LNCaP clone FGC (cell line): ENCODE results near the gene TESK2.

Source experiments
- DNase-seq: peaks from one replicate; pipeline ENCODE4 v3.0.0-alpha.2; 2011; ENCODE audit warnings: low read depth
- H3K4me3 ChIP-seq: 2 replicates; pipeline ENCODE4 v1.5.1; 2011; ENCODE audit warnings: mild to moderate bottlenecking, low read depth, low read length, control low read depth
- TF ChIP-seq, protein P1 (sequence below): IDR thresholded peaks from 2 replicates; pipeline ENCODE4 v1.5.1; 2012; ENCODE audit warnings: mild to moderate bottlenecking; ENCODE audit not compliant: control insufficient read depth, insufficient read depth; ENCODE audit errors: extremely low read depth

TESK2 gene

DNA sequence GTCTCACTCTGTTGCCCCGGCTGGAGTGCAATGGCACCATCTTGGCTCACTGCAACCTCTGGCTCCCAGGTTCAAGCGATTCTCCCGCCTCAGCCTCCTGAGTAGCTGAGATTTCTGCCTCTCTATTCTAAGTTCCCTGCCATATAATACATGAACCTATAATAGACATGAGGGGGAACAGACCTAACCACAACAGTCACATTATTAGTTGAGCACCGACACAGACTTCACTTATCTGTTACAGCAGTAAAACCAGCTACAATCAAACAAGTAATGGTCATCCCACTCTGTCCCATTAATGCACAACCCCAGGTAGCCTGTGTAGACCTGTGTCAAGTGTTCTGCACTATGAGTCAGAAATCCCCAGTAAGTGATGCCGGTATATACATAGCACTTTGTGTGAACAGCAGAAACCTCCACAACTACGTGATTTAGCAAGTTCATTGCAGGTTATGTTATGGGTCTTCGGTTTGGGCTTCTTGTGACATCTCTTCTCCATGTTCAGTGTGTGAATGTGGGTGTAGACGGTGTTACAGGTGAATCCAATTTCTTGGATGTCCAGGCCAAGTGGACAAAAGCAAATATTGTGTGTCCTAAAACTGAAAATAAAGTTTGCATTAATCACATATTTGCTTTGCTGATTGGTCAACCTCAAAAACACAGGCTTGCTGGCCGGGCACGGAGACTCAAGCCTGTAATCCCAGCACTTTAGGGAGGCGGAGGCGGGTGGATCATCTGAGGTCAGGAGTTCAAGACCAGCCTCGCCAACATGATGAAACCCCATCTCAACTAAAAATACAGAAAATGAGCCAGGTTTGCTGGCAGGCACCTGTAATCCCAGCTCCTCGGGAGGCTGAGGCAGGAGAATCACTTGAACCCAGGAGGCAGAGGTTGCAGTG, 12.7 kb upstream of the TESK2 start:
- TF ChIP-seq, protein P1, sequence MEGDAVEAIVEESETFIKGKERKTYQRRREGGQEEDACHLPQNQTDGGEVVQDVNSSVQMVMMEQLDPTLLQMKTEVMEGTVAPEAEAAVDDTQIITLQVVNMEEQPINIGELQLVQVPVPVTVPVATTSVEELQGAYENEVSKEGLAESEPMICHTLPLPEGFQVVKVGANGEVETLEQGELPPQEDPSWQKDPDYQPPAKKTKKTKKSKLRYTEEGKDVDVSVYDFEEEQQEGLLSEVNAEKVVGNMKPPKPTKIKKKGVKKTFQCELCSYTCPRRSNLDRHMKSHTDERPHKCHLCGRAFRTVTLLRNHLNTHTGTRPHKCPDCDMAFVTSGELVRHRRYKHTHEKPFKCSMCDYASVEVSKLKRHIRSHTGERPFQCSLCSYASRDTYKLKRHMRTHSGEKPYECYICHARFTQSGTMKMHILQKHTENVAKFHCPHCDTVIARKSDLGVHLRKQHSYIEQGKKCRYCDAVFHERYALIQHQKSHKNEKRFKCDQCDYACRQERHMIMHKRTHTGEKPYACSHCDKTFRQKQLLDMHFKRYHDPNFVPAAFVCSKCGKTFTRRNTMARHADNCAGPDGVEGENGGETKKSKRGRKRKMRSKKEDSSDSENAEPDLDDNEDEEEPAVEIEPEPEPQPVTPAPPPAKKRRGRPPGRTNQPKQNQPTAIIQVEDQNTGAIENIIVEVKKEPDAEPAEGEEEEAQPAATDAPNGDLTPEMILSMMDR = no peak
- DNase-seq = no peak
- H3K4me3 ChIP-seq = no peak overlapping the region

DNA sequence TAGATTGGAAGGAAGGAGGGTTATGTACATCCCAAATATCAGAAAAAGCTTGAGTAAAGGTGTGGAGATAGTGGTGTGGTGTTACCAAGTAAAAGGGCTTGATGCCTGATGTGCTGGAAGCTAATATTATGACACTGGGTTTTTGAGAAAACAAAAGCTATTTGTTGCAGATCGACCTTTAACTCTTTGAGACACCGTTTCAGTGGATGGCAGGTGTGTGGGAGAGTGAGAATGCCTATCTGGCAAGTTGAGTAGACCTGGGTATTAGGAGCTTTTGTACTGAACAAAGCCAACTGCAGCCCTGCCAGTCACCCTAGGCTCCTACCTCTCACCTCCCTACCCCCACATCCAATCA, 10.5 kb upstream of the TESK2 start:
- H3K4me3 ChIP-seq = no peak overlapping the region
- DNase-seq = no peak
- TF ChIP-seq, protein P1 = no peak

DNA sequence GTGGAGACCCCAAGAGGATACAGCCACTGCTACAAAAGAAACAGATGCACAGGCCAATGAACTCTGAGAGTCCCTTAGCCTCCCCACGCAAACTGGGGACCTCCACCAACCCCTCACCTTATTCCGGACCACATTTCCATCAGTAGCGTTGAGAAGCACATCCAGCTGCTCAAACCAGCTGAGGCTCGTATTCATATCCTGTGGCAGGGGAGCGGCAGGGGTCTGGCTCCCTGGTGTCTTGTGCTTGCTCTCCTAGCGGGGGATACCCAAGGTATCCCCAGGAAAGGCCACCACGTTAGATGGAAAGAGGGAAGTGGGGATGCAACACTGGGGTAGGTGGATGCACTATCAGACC, 8.4 kb upstream of the TESK2 start:
- TF ChIP-seq, protein P1 = no peak
- DNase-seq = no peak
- peak overlapping the region; percentile 65 for H3K4me3 ChIP-seq

DNA sequence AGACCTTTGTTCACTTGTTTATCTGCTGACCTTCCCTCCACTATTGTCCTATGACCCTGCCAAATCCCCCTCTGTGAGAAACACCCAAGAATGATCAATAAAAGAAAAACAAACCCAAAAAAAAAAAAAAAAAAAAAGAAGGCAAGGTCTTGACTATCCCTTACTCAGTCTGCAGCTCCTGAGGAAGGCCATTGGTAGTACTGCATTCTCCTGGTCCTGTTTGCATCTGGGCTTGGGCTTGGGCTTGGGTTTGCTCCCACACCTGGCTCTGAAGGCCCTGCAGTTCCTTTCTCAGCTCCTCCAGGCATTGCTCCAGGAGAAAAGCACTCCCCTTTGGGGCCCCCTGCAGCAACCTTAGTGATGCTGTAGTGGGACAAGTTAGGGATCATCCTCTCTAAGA, 7.3 kb upstream of the TESK2 start:
- no peak overlapping the region for H3K4me3 ChIP-seq
- TF ChIP-seq, protein P1 = no peak

DNA sequence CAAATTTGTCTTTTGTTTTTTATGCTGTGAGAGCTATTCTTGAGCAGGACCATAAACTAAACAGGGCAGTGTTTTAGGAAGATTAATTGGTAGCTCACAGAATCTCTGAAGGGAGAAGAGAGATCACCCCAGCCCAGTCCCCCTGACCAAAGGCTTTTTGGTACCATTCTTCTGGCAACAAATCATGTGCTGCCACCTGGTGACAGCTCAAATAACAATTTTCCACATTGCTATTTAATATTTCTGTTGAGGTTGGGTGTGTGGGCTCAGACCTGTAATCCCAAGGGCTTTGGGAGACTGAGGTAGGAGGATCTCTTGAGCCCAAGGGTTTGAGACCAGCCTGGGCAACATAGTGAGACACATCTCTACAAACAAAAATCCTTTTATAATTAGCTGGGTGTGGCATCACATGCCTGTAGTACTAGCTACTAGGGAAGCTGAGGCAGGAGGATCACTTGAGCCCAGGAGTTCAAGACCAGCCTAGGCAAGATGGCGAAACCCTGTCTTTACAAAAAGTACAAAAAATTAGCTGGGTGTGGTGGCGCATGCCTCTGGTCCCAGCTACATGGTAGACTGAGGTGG, 2.2 kb upstream of the TESK2 start:
- no peak for DNase-seq
- TF ChIP-seq, protein P1 = peak; percentile 74
- no peak overlapping the region for H3K4me3 ChIP-seq

More for the DNA sequence above, 7.3 kb upstream of the TESK2 start:
- no peak for DNase-seq

DNA sequence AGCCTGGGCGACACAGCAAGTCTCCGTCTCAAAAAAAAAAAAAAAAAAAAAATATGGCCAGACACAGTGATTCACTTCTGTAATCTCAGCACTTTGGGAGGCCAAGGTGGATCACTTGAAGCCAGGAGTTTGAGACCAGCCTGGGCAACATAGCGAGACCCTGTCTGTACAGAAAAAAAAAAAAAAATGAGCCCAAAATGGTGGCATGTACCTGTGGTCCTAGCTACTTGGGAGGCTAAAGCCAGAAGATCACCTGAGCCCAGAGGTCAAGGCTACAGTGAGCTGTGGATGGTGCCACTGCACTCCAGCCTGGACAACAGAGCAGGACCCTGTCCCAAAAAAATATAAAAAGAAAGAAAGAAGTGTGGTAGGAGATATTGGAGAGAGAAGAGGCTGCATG, 1.7 kb upstream of the TESK2 start:
- no peak for DNase-seq
- TF ChIP-seq, protein P1 = no peak

More for the DNA sequence above, 1.7 kb upstream of the TESK2 start:
- H3K4me3 ChIP-seq = no peak overlapping the region
